ENCODE results near the gene CDC34.
"Not testable (repeated sequence)": the region's sequence is repeated elsewhere in the genome, so short reads cannot be mapped to it uniquely, and the experiment has no call there.

The CDC34 gene

DNA sequence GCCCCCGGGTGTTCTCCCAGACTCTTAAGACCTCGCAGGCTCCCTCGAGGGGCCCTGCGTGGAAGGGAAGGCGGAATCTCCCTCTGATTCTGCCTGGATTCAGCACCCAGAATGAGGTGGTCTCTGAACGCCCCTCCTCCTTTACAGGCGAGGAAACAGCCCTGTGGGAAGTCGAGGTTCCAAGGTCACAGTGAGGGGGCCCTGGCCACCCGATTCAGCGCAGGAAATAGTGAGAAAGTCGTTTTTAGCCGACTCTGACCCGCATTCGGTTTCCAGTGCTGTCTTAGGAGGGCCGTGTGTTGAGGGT, 41.9 kb downstream of the CDC34 start:
- DNase-seq (ENCODE audit: low read depth in 3 of 3) = no peak

DNA sequence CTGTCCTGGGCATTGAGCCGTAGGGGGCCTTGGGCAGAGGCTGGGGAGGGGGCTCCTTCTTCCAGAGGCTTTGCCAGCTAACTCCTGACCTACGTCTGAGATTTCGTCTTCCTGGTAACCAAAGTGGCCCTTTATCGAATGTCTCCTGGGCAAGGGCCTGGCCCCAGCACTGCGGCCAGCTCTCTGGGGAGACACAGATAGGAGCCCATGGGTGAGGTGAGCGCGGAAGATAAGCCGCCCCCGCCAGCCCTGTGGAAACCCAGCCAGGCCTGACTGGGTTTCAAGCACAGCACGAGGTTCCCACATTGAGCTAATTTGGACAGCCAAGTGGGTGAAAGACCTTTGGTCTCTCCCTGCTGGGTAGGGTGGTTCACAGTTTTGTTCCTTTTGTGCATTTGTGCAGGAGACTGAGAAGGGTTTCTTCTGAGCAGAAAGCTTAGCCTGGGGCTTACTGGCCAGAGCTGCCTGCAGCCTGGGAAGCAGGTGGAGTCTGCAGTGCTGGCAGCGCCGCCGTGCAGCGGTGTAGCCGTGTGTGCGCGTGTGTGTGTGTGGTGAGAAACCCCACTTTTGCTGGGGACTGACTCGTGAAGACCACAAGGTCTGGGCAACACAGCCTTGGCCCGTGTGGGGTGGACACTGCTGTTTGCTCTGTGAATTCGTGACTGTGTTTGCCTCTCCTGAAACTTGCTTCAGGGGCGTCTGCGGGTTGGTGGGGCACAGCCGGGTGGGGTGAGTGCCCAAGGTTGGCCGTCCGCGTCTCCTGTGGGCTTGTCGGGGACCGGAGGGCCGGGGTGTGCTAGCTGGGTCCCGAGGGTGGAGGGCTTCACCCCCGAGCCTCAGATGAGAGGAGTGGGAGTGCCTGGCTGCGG, 43.3 kb downstream of the CDC34 start:
- DNase-seq (ENCODE audit: low read depth in 3 of 3) = no peak

DNA sequence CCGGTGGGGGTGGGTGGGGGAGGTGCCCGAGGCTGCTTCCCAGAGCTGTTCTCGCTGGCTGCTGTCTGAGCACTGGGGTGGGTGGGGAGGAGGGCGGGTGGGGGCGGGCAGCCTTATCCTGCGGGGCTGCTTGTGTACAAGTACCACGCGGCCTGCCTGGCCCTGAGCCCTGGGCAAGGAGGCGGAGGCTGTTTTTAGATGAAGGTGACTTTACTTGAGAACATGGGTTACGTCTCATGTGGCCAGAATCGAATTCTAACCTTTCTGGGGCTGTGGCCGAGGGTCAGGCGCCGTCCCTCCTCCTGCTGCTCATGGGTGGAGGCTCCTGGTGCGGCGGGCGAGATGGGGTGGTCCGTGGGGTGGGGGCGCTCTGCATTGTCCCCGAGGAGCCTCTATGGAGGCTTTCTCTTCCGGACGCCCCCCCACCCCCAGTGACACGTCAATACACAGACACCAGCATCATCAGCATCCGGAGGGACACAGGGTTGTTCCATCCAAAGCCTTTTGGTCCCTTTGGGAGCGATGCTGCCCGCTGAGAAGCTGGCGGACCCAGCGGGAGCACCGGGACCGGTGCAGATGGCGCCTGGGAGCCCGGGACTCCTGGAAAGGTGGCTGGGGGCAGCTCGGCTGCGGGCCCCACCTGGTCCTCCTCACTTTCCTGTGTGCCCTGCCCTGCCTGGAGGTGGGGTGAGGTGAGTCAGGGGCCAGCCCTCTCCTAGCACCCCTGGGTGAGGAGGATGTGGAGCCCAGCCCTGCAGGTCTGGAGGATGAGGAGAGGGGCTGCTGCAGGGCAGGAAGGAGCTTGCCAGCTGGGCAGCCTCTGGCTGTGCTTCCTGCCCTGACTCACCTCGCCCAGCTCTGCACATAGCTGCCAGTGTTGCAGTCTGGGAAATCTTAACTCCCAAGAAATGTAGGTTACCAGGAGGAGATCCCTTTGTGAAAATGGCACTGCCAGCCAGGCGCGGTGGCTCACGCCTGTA, 44.3 kb downstream of the CDC34 start:
- DNase-seq (ENCODE audit: low read depth in 3 of 3) = no peak

DNA sequence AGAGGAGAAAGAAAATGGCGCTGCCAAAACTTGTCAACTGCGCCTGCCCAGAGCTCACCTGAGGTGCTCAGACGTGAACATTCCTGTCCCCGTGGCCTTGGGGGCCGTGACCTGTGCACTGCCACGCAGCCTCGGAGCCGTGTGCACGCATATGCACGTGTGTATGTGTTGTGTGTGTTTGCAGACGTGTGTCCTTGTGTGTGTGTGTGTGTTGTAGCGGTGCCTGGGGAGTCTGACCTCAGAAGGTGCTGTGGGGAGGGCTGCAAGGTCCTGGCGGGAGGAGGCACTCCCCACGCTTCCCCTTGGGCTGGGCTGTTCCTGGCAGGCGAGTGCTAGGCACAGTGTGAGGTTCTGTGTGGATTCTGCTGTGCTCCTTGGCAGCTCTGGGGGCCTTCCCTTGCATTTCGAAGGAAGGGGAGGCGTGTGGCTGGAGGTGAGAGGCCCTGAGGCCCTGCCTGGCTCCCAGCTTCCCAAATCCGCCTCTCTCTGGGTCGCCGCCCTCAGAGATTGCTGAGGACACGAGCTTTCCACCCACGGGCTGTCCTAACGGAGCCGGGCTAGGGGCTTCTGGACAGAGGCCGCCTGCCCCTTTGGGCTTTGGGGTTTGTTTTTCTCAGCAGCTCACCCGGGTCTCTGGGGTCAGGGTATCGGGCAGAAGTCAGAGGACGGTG, 45.3 kb downstream of the CDC34 start:
- no peak for DNase-seq (ENCODE audit: low read depth in 3 of 3)

DNA sequence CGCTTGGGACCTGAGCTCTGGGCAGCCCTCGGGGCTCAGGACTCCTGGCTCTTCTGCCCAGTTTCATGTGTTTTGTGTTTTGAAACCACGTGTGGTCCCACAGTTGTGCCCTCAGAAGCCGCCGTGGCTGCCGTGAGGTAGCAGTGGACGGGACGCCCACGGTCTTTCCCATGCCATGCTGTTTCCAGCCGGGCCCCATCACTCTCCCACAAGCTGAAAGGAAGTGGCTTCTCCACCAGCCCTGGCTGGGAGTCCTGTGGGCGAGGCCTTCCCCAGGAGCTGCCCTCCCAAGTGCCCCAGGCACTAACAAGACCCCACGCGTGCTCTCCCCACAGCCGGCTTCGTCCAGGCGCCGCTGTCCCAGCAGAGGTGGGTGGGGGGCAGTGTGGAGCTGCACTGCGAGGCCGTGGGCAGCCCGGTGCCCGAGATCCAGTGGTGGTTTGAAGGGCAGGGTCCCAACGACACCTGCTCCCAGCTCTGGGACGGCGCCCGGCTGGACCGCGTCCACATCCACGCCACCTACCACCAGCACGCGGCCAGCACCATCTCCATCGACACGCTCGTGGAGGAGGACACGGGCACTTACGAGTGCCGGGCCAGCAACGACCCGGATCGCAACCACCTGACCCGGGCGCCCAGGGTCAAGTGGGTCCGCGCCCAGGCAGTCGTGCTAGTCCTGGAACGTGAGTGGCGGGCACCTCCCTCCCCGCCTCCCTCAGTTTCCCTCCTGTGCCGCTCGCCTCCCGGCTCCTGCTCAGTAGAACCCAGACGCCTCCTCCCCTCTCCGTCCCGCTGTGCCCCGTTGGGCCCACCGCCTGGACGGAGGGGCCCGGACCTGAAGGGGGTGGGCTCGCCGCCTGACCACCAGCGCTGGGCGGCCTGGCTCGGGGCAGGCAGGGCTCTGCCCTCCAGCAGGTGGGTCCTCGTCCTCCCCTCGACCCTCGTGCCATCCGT, 46.2 kb downstream of the CDC34 start:
- DNase-seq (ENCODE audit: low read depth in 3 of 3) = no peak

DNA sequence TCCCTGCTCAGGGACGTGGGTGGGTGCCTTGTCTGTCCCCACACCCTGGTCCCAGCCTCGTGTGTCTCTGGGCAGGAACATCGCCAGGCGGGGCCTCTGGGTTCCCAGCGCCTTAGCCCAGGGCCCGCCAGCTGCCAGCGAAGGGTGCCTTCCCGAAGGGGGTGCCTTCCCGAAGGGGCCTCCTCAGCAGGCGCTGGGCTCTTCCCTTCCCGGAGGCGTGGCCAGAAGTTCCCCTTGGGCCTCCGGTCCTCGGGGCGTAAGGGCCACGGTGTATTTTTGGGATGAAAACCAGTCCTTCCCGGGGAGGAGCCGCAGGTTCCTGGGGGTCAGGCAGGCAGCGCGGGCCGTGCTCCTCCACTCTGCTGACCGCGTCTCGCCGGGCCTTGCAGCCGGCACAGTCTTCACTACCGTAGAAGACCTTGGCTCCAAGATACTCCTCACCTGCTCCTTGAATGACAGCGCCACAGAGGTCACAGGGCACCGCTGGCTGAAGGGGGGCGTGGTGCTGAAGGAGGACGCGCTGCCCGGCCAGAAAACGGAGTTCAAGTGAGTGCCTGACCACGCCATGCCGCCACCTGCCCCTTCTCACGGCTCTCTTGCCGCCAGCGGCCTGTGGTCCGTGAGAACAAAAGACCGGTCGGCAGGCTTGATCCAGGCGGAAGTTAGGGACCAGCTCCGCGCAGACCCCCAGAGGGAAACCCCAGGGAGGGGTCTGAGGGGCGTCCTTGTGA, 47.7 kb downstream of the CDC34 start:
- DNase-seq (ENCODE audit: low read depth in 3 of 3) = no peak

DNA sequence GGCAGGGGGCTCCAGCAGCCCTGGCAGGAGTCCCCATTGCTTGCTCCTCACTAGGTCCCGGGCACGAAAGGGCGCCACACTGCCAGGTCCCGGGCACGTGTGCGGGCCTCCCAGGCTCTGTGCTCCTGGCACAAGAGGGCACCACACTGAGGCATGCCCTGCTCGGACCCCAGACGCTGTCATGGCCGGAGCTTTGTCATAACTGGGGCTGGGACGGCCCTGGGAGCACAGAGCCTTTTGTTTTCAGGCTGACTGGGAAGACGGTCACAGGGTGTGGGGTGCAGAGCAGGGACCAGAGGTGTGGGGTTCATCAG, 48.2 kb downstream of the CDC34 start:
- no peak for DNase-seq (ENCODE audit: low read depth in 3 of 3)

DNA sequence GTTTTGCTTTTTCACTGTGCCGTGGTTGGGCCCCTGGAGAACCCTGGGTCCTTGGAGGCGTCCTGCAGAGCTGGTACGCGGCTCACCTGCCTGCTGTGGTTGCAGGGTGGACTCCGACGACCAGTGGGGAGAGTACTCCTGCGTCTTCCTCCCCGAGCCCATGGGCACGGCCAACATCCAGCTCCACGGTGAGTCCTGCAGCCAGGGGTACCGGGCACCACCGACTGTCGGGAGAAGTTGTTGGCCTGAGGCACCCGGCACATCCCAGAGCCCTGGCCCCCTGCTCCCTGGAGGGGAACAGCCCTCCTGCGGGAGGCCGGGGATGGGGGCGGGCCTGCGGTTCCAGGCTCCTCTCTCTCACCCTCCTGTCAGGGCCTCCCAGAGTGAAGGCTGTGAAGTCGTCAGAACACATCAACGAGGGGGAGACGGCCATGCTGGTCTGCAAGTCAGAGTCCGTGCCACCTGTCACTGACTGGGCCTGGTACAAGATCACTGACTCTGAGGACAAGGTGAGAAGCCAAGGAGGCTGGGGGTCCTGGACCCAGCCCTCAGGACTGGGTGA, 48.8 kb downstream of the CDC34 start:
- DNase-seq (ENCODE audit: low read depth in 3 of 3) = no peak

DNA sequence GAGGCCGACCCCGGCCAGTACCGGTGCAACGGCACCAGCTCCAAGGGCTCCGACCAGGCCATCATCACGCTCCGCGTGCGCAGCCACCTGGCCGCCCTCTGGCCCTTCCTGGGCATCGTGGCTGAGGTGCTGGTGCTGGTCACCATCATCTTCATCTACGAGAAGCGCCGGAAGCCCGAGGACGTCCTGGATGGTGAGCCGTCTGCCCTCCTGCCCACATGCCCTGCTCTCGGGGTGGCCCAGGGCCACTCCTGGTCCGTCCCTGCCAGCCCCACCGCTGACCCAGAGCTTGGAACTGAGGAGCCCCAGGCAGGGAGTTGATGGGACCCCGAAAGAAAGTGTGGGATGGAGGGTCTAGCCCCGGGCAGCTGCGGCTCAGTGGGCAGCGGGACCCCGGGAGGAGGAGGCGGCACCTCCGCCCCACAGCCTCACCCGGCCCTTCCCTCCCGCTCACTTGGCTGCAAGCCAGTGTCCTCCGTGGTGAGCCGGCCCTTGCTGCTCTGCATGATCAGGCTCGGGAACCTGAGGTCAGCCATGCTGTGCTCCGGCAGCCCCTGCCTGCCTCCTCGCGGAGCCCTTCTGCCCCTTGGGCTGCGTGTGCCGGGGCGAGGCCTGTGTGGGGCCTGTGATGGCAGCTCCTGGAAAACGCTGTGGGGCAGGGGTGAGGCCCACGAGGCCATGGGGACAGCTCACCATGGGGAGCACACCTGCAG, 50.0 kb downstream of the CDC34 start:
- DNase-seq (ENCODE audit: low read depth in 3 of 3) = no peak

DNA sequence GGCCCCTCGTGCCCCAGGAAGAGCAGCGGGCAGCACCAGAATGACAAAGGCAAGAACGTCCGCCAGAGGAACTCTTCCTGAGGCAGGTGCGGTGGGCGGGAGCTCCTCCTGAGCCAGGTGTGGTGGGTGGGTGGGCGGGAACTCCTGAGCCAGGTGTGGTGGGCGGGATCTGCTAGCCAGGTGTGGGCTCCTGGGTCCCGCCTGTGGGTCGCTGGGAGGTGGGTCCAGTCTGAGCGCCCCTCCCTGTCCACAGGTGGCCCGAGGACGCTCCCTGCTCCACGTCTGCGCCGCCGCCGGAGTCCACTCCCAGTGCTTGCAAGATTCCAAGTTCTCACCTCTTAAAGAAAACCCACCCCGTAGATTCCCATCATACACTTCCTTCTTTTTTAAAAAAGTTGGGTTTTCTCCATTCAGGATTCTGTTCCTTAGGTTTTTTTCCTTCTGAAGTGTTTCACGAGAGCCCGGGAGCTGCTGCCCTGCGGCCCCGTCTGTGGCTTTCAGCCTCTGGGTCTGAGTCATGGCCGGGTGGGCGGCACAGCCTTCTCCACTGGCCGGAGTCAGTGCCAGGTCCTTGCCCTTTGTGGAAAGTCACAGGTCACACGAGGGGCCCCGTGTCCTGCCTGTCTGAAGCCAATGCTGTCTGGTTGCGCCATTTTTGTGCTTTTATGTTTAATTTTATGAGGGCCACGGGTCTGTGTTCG, 51.1 kb downstream of the CDC34 start:
- no peak for DNase-seq (ENCODE audit: low read depth in 3 of 3)

DNA sequence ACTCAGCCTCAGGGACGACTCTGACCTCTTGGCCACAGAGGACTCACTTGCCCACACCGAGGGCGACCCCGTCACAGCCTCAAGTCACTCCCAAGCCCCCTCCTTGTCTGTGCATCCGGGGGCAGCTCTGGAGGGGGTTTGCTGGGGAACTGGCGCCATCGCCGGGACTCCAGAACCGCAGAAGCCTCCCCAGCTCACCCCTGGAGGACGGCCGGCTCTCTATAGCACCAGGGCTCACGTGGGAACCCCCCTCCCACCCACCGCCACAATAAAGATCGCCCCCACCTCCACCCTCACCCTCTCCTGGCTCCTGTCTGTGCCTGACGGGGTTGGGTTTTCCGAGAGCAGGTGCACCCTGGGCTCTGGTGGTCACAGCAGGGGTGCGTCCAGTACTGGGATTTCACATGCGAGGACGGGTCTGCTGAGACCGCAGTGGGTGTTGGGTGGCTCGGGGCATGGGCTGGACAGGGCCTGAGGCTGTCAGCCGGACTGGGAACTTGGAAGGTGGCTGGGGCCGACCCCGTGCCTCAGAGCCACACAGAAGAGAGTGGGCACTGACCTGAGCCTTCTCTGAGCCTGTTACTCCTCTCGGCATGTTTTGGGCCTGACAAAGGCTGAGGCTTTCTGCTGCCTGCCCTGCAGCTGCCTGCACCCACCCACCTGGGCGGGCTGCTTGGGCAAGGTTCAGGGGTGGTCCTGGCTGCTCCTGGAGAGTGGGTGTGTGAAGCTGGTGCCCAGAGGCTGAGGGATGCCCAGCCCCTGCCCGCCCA, 51.8 kb downstream of the CDC34 start:
- DNase-seq (ENCODE audit: low read depth in 3 of 3) = no peak

DNA sequence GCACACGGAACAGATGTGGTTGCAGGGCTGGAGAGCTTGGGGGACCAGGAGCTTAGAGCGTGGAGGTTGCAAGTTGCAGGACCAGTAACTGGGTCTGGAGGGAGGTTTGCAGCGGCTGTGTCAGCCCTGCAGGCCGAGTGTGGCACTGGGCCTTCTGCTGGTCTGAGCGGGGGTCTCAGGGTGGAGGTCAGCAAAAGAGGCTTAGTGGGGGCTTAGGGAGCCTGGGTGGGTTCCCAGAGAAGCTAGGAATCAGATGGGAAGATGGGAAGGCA, 52.3 kb downstream of the CDC34 start:
- no peak for DNase-seq (ENCODE audit: low read depth in 3 of 3)

DNA sequence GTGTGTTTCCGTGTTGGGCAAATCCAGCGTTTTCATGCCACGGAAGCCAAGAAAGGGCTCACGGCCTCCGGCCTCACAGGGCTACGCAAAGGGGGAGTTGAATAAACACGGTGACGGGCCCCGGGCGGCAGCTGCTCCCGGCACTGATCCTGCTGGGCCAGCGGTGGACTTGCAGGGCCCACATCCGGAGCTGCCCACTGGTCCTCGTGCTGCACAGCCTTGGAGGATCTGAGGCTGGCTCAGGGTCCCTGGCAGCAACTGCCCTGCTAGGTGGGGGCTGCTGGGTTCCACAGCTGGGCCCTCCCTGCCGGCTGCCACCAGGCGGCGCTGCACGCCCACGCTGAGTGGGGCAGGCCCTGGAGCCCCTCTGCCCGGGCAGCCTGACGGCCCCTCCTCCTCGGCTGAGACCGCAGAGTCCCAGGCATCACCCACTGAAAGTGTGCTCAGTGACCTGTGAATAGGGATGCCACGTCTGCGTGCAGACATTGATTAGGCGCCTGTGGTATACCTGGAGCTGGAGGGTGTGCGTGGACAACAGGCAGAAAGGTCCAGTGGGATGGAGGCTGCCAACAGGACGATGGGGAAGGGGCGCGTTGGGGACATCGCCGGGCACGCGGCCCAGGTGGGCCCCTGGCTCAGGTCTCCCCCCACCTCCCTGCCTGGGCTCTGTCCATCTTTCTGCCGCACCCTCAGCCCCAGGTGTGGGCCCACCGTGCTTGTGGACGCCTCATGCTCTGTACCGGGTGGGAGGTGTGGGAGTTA, 52.9 kb downstream of the CDC34 start:
- DNase-seq (ENCODE audit: low read depth in 3 of 3) = peak in 2 of 3 experiments; percentile 27 to 57

DNA sequence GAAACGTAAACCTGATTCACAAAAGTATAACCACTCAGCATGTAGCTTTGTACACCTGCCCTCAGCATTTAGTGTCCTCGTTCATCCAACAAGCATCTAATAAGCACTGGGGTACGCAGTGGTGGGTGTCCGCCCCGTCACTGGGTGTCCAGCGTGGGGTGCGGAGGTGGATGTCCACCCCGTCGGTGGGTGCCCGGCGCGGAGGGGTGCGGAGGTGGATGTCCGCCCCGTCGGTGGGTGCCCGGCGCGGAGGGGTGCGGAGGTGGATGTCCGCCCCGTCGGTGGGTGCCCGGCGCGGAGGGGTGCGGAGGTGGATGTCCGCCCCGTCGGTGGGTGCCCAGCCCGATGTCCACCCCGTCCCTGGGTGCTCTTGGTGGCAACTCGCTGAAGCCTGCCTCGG, 53.6 kb downstream of the CDC34 start:
- DNase-seq (ENCODE audit: low read depth in 3 of 3) = not testable (repeated sequence)

DNA sequence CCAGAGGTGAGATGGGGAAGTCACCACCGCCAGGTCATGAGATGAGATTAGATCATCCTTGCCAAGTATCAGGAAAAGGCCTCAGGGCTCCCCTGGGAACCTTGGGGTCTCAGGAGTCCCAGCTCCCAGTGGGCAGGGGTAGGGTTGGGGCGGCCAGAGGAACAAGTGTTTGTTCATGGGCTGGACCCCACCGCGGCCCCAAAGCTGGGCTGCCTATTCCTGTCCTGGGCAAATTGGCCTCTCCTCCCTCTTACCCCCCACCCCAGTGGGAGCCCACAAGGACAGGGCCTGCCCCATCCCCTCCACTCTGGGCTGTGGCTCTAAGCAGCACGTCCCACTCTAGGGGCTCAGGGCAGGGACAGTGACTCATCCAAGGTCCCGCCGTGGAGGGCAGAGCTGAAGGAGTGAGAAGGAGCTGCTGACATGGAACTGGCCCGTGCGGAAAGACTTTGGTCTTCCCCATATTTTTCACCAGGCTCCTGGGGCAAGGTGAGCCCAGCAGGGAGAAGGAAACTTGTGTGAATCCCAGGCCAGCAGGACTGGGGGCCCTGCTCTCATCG, 54.1 kb downstream of the CDC34 start:
- DNase-seq (ENCODE audit: low read depth in 3 of 3) = no peak

DNA sequence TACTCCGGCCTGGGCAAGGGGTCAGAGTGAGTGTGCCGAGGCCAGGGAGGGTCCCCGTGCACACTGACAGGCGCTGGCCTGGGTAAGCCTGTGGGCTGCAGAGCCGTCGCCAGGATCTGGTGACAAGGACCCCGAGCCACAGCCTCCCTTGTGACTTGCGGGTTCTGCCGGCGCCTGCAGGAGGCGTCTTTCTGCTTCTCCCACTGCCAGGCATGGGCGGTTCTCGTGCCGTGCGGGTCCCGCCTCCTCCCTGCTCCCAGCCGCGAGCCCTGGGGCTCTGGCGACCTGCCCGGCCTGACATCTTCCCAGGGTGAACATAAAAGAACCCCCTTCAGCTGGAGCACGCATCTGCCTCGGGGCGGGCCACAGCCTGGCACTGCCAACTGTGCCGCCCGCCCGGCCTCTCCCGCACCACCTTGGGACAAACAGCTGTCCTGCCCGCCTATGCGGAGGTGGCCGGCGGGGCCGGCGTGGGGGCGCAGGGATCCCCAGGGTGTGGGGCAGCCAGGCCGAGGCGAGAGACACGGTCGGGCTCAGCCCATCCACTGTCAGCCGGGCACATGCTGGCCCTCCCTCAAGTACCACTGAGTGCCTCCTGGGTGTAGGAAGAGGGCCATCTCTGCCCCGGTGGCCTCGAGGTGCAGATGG, 56.7 kb downstream of the CDC34 start:
- peak in 1 of 3 experiments; percentile 71 for DNase-seq (ENCODE audit: low read depth in 3 of 3)
